Mesangial cell (primary cell): ENCODE data around the gene KRTCAP2. TPM values are rescaled to one million over a fixed set of nuclear protein-coding genes. Genes with fewer than 3 reads are reported as not detected.

Experiments used
- total RNA-seq: library from RNA; depleted of rRNA; stranded (reverse); fragments of >200 nt; gene quantifications from 2 replicates; pipeline ENCODE4 v1.2.3, GENCODE V29; 2015

Gene KRTCAP2
- 239 and 262 TPM in 2 replicates for total RNA-seq

DNA sequence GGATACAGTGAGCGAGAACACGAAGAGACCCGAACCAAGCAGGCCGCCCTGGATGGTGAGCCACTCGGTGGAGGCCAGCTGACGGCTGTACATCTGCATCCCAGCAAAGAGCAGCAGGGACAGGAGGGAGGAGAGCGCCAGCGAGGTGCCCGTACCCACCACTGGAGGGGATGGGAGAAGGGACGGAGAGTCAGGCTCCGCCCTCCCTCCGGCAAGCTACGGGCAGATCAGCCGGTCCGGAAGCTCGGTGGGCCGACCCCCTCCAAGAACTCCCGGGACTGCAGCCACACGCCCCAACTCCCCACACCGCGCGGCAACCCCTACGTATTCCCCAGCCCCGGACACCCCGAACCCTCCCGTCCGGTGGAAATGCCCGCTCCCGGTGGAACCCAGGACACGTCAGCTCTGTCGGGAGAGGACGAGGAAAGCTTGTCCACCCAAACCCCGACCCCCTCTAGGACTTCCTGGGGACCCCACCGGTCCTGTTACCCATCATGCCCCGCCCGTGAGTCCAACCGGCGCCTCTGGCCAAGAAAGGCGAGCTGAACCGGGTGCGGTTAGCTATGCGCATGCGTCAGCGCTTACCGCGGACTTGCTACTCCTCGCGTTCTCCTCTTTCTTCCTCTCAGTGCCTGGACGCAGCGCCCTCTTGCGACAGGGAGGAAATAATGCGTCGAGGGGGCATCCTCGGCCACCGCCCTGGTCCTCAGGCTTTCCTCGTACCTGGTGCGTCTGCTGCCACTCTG, at the start of gene KRTCAP2:
Gene KRTCAP2, minus strand, starts transcription at position 573 of the 746 bp plus-strand sequence. Its CDS starts 80 bp downstream, at position 493.

DNA sequence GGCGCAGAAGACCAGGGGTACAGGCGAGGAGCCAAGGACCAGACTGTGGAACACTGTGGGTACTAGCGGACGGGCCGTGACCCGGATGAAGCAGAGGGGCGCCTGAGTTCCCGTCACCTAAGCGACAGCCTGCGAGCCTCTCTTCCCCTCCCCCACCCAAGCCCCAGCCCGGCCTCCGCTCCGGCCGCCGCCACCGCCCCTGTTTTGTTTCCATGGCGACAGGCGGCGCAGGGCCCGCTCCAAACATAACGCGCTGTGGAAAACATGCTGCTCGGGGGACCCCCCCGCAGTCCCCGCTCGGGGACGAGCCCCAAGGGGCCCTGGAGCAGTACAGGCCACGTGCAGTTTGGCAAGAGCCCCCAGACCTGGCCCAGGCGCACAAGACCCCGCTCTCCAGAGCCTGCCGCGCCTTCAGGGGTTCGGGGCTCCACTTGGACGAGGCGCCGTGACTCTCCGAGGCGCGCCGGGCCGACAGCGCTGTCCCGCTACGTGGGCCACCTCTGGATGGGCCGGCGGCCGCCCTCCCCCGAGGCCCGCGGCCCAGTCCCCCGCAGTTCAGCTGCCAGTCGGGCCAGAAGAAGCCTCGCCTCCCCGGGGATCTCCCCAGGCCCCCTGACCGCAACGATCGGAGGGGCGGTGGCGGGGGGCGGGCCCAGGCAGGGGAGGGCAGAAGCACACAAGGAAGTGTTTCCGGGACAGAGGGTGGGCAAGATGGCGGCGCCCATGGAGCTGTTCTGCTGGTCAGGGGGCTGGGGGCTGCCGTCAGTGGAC, 35.6 kb upstream of the KRTCAP2 start, which contains the start of gene MTX1:
Gene MTX1, plus strand, starts transcription at position 155 of the 771 bp plus-strand sequence. Its CDS starts 110 bp downstream, at position 265.

DNA sequence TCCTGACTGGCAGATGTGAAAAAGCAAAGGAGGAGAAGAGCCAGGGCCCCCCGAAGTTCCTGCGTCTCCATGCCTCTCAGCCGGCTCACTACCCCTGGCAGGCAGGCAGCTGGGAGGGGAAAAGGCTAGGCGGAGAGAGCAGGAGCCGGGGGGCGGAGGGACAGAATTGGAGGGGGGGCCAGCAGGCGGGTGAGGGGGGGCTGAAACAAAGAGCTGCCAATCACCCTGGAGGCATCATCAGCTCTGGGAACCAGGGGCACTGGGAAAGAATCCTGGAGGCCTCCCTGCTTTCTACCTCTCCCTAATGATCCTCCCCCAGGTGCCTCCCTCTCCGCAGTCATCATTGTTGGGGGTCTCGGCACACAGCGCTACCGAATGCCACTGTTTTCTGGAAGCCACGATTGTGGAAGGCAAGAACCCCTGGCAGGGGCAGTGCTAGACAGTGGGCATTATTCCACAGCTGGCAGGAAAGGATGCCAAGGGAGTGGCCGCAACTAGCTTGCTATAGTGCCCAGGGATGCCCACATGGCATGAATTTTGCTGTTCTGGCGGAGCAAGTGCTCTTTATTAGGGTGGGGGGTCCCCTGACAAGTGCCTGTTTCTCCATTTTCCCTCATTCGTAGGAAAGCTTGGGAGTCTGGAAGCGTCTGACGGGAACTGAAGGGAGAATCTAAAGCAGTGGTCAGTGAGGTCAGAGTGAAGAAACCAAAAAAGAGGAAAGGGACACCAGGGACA, 34.9 kb upstream of the KRTCAP2 start, which contains the start of gene THBS3:
Gene THBS3, minus strand, starts transcription at position 92 of the 735 bp plus-strand sequence. Its CDS starts 21 bp downstream, at position 71.

DNA sequence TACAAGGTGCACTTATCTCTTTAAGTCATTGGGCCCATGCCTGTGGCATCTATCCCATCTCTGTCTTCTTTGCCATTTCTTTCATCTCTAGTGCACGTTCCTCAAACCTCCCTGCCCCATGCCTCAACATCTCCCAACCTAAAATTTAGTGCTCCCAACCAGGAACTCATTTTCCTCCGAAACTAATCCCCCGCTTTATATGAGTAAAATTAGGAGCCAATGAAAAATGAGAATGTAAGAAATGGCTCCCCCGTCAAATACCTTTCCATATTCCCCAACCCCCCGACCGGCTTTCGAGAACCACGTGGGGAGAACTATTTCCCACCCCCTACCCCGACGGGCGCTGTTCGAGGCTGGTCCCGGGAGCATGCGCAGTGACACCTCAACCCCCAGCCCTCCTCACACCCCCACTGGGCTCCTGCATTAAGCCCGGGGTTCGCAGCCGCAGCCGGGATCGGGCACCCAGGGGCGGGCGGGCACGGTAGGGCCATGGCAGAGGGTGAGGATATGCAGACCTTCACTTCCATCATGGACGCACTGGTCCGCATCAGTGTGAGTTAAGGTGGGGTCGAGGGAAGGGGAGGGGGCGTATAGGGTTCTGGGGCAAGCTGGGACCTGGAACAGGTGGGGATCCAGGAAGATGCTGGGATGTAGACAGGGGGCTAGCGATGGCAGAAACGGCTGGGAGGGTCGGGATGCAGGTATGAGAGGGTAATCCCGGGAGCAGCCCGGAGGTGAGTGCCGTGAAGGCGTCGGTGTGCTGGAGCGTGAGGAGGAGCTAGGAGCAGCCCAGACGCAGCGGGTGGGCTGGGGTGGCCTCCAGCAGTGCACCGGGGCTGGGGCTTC, 597 bp upstream of the KRTCAP2 start, which contains the start of gene TRIM46:
Gene TRIM46, plus strand, starts transcription at position 372 of the 846 bp plus-strand sequence. Its CDS starts 118 bp downstream, at position 490.

DNA sequence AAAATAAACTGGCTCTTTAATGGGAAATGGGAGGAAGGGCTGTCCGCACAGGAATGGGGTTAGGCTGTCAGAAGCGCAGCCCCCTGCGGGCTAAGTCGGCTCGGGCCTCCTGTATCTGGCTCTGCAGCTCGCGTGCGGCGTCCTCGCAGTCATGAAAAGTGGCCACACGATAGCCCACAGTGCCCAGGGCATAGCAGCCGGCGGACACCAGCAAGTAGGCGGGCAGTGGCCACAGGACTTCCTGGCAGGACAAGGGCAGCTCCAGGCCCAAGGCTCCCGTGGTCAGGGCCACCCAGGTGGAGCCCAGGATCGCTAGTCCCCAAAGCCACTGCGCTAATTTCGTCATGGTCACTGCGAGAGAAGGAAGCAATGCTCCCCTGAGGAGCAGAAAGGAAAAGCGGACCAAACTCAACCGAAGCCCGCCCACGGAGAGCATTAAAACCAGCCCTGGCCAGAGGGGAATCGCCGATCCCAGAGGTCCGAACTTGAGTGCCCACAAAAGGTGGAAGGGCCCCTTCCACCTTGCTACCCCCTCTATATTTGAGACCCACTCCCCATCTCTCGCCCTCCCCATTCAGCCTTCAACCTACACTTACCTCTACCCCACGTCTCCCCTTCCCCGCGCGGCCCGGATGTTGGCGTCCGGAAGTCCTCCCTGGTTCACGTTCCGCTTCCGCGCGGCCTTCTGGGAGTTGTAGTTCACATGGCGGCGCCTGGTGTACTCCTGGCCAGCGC, 33.0 kb downstream of the KRTCAP2 start, which contains the start of gene DPM3:
Gene DPM3, minus strand, starts transcription at position 637 of the 735 bp plus-strand sequence. Its CDS starts 291 bp downstream, at position 346.

DNA sequence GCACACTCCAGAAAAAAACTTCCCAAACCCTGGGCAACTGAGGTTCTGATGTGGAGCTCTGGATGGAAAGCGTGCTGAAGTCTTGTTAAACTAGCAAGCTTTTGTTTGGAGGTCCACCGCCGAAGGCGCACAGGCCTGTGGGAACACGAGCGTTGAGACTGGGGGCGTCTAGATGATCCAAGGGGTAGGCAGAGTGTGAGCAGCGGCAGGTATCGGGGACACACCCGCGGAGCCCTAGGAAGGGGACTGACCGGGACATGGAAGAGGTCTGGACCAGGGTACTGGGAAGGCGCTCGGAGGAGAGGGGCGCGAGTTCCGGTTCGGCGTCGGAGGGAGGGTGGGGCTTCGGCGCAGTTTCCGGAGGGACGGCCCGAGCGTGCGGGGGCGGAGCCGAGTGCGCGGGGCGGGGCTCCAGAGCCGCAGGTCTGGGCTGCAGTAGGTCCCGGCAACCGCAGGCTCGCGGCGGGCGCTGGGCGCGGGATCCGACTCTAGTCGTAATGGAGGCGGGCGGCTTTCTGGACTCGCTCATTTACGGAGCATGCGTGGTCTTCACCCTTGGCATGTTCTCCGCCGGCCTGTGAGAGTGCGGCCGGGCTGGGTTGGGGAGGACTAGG, 37.6 kb downstream of the KRTCAP2 start, which contains the start of gene SLC50A1:
Gene SLC50A1, plus strand, starts transcription at position 438 of the 614 bp plus-strand sequence. Its CDS starts 60 bp downstream, at position 498.

DNA sequence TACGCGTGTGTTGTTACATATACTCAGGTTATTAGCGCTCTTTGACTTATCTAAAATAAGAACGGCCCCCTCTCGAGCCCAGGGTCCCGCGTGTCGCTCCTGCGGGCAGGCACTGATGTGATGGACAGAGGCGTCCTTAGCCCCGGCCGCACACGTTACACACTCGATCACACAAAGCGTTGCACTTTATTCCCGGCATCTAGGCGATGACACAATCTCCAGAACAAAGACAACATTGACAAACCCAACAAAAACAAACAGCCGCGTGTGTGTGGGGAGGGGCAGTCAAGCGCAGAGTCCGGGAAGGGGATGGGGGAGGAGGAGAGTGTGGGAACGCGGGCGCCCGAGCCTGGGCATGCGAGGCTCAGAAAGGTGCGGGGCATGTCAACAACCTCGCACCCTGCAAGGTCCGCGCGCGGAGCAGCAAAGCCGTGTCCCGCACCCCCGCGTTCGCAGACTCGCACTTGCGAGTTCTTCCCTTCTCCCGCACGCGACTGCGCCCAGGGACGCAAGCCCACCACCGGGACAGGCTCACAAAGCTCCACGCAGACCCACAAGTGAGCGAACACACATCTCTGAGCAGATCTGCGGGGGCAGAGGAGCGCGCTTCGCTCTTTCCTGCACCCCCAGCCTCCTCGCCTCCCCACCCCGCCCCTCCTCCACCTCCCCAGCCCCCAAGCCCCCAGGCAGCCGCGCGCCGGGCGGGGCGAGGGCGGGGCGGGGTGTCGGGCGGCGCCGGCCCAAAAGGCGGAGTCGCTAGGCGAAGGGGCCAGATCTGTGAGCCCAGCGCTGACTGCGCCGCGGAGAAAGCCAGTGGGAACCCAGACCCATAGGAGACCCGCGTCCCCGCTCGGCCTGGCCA, 45.8 kb downstream of the KRTCAP2 start, which contains the start of gene EFNA1:
Gene EFNA1, plus strand, starts transcription at position 772 of the 862 bp plus-strand sequence. CDS start 102 bp downstream, outside the sequence.

Other genes with a start within 250 kb of the KRTCAP2 start
- 10.8 and 13.6 TPM in 2 replicates for gene PMVK, start 236.6 kb downstream of the KRTCAP2 start, total RNA-seq
- gene PBXIP1, start 217.2 kb downstream of the KRTCAP2 start, total RNA-seq = 19.6 and 134 TPM in 2 replicates
- gene PYGO2, start 211.5 kb downstream of the KRTCAP2 start, total RNA-seq = 21.0 and 27.5 TPM in 2 replicates
- 197 and 225 TPM in 2 replicates for gene SHC1, start 202.6 kb downstream of the KRTCAP2 start, total RNA-seq
- 35.0 and 288 TPM in 2 replicates for gene CKS1B, start 198.6 kb downstream of the KRTCAP2 start, total RNA-seq
- gene FLAD1, start 190.0 kb downstream of the KRTCAP2 start, total RNA-seq = 39.6 and 50.0 TPM in 2 replicates
- gene LENEP, start 179.7 kb downstream of the KRTCAP2 start, total RNA-seq = 0.89 TPM in 1 of 2 replicates, not detected in the other
- 19.1 and 23.5 TPM in 2 replicates for gene ZBTB7B, start 170.5 kb downstream of the KRTCAP2 start, total RNA-seq
- 0.13 TPM in 1 of 2 replicates, not detected in the other for gene DCST2, start 139.5 kb downstream of the KRTCAP2 start, total RNA-seq
- gene DCST1, start 139.5 kb downstream of the KRTCAP2 start, total RNA-seq = not detected in 2 replicates
- 116 and 227 TPM in 2 replicates for gene ADAM15, start 122.0 kb downstream of the KRTCAP2 start, total RNA-seq
- gene EFNA4, start 109.6 kb downstream of the KRTCAP2 start, total RNA-seq = 13.5 and 17.6 TPM in 2 replicates
- gene EFNA3, start 94.5 kb downstream of the KRTCAP2 start, total RNA-seq = 0.98 and 4.3 TPM in 2 replicates
- 10.6 and 41.1 TPM in 2 replicates for gene EFNA1, start 45.4 kb downstream of the KRTCAP2 start, total RNA-seq
- 42.0 and 45.3 TPM in 2 replicates for gene SLC50A1, start 37.5 kb downstream of the KRTCAP2 start, total RNA-seq
- gene DPM3, start 32.8 kb downstream of the KRTCAP2 start, total RNA-seq = 65.3 and 79.0 TPM in 2 replicates
- gene TRIM46, start 545 bp upstream of the KRTCAP2 start, total RNA-seq = 6.0 and 11.2 TPM in 2 replicates
- gene THBS3, start 34.6 kb upstream of the KRTCAP2 start, total RNA-seq = 10.3 and 67.4 TPM in 2 replicates
- gene MTX1, start 35.4 kb upstream of the KRTCAP2 start, total RNA-seq = 113 and 146 TPM in 2 replicates
- gene ENTREP3, start 82.2 kb upstream of the KRTCAP2 start, total RNA-seq = 28.8 and 35.4 TPM in 2 replicates
- gene SCAMP3, start 89.1 kb upstream of the KRTCAP2 start, total RNA-seq = 116 and 121 TPM in 2 replicates
- gene CLK2, start 100.2 kb upstream of the KRTCAP2 start, total RNA-seq = 20.0 and 23.3 TPM in 2 replicates
- 2.1 and 2.4 TPM in 2 replicates for gene HCN3, start 104.2 kb upstream of the KRTCAP2 start, total RNA-seq
- not detected in 2 replicates for gene PKLR, start 128.1 kb upstream of the KRTCAP2 start, total RNA-seq
- gene FDPS, start 135.6 kb upstream of the KRTCAP2 start, total RNA-seq = 148 and 342 TPM in 2 replicates
- 36.0 and 56.4 TPM in 2 replicates for gene RUSC1, start 147.6 kb upstream of the KRTCAP2 start, total RNA-seq